ENCODE results near the gene DRG2.

GRCh38 chr17:18100616-18101015 is 12.9 kb downstream of the DRG2 start:
- TF ChIP-seq CTCF (IDR thresholded peaks at IDR 0.05) (no peak), POLR2A (IDR thresholded peaks at IDR 0.05) (no peak)
